HEK293T (cell line): ENCODE results near the gene MLH1.

Source experiments
- ARNT ChIP-seq: fragments of 450-650 bp; IDR thresholded peaks from 2 replicates; pipeline ENCODE4 v1.6.1; 2017; ENCODE audit warnings: mild to moderate bottlenecking
- CTBP1 ChIP-seq: fragments of 450-650 bp; IDR thresholded peaks from 2 replicates; pipeline ENCODE4 v1.6.1; 2016; ENCODE audit warnings: borderline replicate concordance
- FOXK2 ChIP-seq: fragments of 450-650 bp; IDR thresholded peaks from 2 replicates; pipeline ENCODE4 v1.6.1; 2016; ENCODE audit warnings: mild to moderate bottlenecking
- FOXM1 ChIP-seq: fragments of 450-650 bp; IDR thresholded peaks from 2 replicates; pipeline ENCODE4 v1.6.1; 2017; ENCODE audit warnings: mild to moderate bottlenecking, borderline replicate concordance
- SUZ12 ChIP-seq: fragments of 450-650 bp; IDR thresholded peaks from 2 replicates; pipeline ENCODE4 v1.6.1; 2016; ENCODE audit warnings: mild to moderate bottlenecking
- TARDBP ChIP-seq: fragments of 450-650 bp; IDR thresholded peaks from 2 replicates; pipeline ENCODE4 v1.6.1; 2016

GRCh38 chr3:37024092-37024491, 30.8 kb downstream of the MLH1 start:
- TF ChIP-seq FOXK2 (no peak), FOXM1 (no peak), TARDBP (no peak), ARNT (no peak), SUZ12 (no peak), CTBP1 (no peak)
